ENCODE data around the gene SCUBE2.
A peak's percentile ranks its signal among the peaks of the same experiment; 100 is the strongest.

The SCUBE2 gene

DNA sequence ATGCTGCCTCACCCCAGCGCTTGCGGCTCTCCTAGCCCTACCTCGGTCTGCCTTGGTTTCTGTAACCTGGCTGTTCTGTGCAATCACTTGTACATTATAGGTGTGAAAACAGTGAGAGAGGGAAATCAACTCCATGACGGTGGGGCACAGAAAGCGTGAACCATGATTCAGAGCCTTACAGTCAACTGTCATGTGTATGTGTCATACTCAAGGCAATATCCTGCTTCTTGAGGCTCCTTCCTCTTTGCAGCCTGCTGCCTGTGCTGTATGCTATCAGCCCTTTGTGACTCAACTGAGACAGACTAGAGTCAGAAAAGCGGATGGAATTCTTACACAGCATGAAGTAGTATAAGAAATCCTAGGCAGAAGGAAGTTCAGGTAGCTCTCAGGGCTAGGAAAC is 89.7 kb downstream of the SCUBE2 start:
- H3K4me3 ChIP-seq (ENCODE audit: low read depth, low read length), result no peak overlapping the region
- in situ Hi-C loops (cut with HindIII; ENCODE audit: low pct_ligation_motif_present, low sequenced_read_pairs), result no loop called here
- TF ChIP-seq, protein P1, sequence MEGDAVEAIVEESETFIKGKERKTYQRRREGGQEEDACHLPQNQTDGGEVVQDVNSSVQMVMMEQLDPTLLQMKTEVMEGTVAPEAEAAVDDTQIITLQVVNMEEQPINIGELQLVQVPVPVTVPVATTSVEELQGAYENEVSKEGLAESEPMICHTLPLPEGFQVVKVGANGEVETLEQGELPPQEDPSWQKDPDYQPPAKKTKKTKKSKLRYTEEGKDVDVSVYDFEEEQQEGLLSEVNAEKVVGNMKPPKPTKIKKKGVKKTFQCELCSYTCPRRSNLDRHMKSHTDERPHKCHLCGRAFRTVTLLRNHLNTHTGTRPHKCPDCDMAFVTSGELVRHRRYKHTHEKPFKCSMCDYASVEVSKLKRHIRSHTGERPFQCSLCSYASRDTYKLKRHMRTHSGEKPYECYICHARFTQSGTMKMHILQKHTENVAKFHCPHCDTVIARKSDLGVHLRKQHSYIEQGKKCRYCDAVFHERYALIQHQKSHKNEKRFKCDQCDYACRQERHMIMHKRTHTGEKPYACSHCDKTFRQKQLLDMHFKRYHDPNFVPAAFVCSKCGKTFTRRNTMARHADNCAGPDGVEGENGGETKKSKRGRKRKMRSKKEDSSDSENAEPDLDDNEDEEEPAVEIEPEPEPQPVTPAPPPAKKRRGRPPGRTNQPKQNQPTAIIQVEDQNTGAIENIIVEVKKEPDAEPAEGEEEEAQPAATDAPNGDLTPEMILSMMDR (IDR thresholded peaks at IDR 0.05; ENCODE audit: low read depth, low read length, missing control alignments), result no peak
- no peaks in the 10 kb centered on the region for H3K36me3 ChIP-seq (replicated peaks)
- peak overlapping the region; percentile 50 for H3K27ac ChIP-seq
- DNase-seq, result peak; percentile 92
- peaks cover 14% of the 10 kb centered on the region for H3K27me3 ChIP-seq (replicated peaks)

DNA sequence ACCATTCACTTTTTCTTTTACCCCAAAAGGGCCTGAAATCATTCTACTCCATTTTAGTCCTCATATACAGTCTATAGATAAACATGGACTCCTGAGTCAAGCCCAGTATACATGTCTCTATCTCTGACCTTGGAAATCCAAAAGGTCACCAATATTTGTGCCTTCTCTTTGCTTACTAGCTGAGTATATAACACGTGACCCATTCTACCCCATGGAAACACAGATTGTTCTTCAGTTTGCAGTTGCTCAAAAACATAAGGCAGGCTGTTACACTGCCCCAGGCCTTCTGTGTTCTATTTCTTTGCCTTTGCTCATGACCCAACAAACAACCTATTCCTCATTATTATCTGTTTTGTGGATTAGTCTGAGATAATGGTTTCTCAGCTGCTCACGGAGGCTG is 93.4 kb downstream of the SCUBE2 start:
- DNase-seq, result no peak
- H3K27me3 ChIP-seq (replicated peaks), result no peaks in the 10 kb centered on the region
- TF ChIP-seq, protein P1 (IDR thresholded peaks at IDR 0.05; ENCODE audit: low read depth, low read length, missing control alignments), result no peak
- no peak overlapping the region for H3K4me3 ChIP-seq (ENCODE audit: low read depth, low read length)
- in situ Hi-C loops (cut with HindIII; ENCODE audit: low pct_ligation_motif_present, low sequenced_read_pairs), result no loop called here
- no peaks in the 10 kb centered on the region for H3K36me3 ChIP-seq (replicated peaks)
- H3K27ac ChIP-seq, result no peak overlapping the region

DNA sequence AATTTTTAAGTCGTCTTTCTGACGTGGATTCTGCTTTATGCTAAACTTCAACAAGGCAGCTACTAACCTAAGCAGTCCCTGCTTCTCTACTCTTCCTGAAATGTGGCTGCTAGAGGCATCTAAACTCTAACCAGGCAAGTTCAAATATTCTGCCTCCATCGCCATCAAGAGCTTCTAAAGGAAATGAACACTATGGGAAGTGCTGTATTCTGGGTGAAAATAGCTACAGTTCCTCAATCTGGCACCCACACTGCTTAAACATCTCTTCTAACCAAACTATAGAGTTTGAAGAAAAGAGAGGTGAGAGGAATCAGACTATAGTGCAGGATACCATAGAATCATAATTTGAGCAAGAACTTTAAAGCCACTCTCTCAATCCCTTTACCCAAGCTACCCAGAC is 93.9 kb downstream of the SCUBE2 start:
- no peak for DNase-seq
- TF ChIP-seq, protein P1 (IDR thresholded peaks at IDR 0.05; ENCODE audit: low read depth, low read length, missing control alignments), result no peak
- no peak overlapping the region for H3K27ac ChIP-seq
- no peaks in the 10 kb centered on the region for H3K27me3 ChIP-seq (replicated peaks)
- in situ Hi-C loops (cut with HindIII; ENCODE audit: low pct_ligation_motif_present, low sequenced_read_pairs), result no loop called here
- no peak overlapping the region for H3K4me3 ChIP-seq (ENCODE audit: low read depth, low read length)
- no peaks in the 10 kb centered on the region for H3K36me3 ChIP-seq (replicated peaks)

DNA sequence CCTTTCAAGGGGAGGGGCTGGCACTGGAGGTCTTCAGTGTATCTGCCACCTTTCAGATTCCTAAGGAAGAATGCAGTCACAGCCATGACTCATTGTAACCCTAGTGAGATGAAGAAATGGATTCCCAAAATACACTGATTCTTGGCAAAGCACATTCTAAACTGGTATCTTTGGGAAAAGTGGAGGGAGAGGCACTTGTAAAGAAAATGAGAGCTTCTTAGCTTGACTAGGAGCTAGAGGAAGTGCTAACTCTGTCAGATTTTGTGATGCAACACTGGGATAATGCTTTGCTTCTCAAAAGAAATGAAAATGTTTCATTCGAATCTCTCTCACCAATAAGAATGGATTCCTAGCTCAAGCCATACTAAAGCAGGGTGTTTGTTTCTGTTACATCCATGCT is 101.9 kb downstream of the SCUBE2 start:
- H3K27me3 ChIP-seq (replicated peaks), result no peaks in the 10 kb centered on the region
- in situ Hi-C loops (cut with HindIII; ENCODE audit: low pct_ligation_motif_present, low sequenced_read_pairs), result no loop called here
- no peak for DNase-seq
- H3K36me3 ChIP-seq (replicated peaks), result no peaks in the 10 kb centered on the region
- no peak overlapping the region for H3K4me3 ChIP-seq (ENCODE audit: low read depth, low read length)
- TF ChIP-seq, protein P1 (IDR thresholded peaks at IDR 0.05; ENCODE audit: low read depth, low read length, missing control alignments), result no peak
- no peak overlapping the region for H3K27ac ChIP-seq

DNA sequence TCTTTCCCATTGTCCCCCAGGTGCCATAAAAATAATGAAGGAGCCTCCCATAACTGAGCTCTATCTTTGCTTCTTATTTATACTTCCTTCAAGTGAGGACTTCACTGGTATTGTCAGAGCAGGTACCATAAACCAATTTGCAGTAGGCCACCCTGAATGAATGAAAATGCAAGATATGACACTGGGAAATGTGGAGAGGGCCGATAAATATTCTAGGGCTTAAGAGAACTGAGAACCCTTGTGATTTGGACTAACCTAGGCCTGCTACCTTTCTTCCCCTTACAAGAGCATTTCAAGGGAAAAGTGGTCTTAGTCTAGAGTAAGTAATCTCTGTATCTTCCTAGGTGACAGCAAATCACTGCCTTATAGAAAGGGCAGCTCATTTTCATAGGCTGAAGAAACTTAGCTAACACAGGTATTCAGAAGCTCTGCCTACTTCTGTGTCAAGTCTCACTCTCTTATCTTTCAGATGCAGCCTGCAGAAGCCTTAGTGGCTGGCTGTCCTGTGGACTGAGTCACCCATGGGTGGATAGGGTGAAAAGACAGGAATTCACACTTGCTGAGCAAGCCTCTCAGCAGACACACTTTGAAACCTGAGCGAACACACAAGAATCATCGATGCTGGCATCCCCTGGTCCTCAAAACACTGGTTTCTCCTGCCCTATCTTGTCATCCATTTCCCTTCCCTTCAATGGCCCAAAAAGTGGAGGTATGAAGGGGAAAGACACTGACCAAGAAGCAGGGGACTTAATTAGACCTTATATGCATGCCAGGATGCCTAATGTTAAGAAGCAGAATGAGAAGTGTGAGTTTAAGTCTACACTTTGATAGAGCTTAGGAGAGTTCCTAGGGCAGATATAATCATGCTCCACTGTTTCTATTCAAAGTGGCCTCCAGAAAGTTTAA is 102.8 kb downstream of the SCUBE2 start:
- Histone ChIP-seq H3K27me3 (replicated peaks) (no peaks in the 10 kb centered on the region), H3K27ac (no peak overlapping the region), H3K4me3 (ENCODE audit: low read depth, low read length) (no peak overlapping the region), H3K36me3 (replicated peaks) (no peaks in the 10 kb centered on the region)
- in situ Hi-C loops (cut with HindIII; ENCODE audit: low pct_ligation_motif_present, low sequenced_read_pairs), result no loop called here
- peak; percentile 62 for DNase-seq
- TF ChIP-seq, protein P1 (IDR thresholded peaks at IDR 0.05; ENCODE audit: low read depth, low read length, missing control alignments), result no peak
